Endometrium (tissue), 2 donors: ENCODE measurements around the gene PDCD11.
A peak's percentile ranks its signal among the peaks of the same experiment; 100 is the strongest.
"Not testable (repeated sequence)": the region's sequence is repeated elsewhere in the genome, so short reads cannot be mapped to it uniquely, and the experiment has no call there.

Experiments
- FAIRE-seq: peaks from 2 replicates; lab custom pipeline; 2012; peaks lifted over from hg19 to GRCh38; lab: Jason Lieb, UNC
- donor health status: control.
- donor health status: control.

Gene PDCD11

DNA sequence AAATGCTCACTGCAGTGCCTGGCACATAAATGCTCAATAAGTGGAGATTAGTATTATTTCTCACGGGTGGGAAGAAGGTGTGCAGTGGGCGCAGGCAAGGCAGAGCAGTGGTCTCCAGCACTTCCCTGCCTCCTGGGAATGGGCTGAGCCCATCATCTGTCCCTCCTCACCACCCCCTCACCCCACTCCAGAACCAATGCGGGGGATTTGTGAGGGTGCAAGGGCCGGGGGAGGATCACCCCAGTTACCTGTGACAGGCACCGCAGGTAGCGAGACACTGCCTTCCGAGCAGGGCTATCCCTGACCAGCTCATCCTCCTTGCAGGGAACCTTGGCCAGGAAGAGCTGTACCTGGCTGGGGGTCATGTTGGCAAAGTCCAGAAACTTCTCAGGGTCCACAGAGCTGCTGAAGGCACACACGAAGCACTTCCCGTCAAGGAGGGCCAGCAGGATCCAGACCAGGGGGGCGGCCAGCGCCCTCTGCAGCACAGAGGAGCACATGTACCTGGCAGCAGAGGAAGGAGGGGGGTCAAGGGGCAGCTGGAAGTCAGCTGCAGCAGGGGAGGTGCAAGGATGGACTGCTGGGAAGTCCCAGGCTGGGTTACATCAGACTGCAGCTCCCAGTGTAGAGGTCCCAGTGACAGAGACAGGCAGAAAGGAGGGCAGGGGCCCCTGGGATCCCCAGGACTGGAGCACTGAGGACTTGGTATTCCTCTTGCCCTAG is 79.8 kb downstream of the PDCD11 start:
- FAIRE-seq = no peak

- no peak for FAIRE-seq
These were observed 82.2 kb downstream of the PDCD11 start for GRCh38 chr10:103478671-103479070.

DNA sequence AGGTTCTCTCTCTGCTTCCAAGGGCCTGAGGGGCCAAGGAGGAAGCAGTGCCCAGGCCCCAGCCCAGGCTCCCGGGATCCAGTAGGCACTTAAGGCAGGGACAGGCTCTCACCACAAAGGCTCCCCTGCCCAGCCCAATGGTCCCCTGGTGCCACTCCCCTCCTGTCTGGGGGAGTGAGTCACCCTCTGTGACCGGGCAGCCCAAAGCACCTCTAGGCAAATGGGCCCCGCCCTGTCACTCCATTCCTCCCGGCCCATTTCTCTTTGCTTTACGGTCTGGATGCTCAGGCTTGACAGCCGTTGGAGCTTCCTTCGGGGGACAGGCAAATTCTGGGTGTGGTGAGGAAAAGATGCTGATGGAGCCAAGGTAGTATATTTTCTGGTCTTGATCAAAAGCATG is 82.7 kb downstream of the PDCD11 start, which contains the start of gene CALHM3:
CALHM3 (minus strand) TSS at position 106 of the 400 bp plus-strand sequence. CDS start 208 bp downstream, outside the sequence.
- no peak for FAIRE-seq

- no peak for FAIRE-seq
These were observed 84.1 kb downstream of the PDCD11 start for GRCh38 chr10:103480521-103480920.

GRCh38 chr10:103481974-103482531 is 85.6 kb downstream of the PDCD11 start:
- peak; percentile 37 for FAIRE-seq

DNA sequence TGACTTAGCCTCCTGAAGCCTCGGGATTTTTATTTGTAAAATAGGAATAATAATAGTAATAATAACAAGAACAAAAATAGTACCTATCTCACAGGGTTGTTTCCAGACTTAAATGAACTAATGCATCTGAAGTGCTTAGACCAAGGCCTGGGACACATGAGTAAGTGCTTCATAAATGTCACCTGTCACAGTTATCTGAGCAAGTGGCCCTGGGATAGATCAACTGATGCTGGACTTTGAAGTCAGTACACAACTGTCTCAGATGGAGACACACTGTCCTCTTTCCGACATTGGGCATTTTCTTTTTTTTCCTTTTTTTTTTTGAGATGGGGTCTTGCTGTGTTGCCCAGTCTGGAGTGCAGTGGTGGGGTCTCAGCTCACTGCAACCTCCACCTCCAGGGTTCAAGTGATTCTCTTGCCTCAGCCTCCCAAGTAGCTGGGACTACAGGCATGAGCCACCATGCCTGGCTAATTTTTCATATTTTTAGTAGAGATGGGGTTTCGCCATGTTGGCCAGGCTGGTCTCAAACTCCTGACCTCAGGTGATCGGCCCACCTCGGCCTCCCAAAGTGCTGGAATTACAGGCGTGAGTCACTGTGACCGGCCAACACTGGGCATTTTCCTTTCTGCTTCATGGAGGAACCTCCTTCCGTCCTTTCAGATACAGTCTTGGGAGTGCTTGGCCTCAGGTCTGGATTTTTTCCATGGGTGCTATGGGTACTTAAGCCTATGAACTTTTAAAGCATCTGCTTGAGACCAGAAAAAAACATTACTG is 90.4 kb downstream of the PDCD11 start:
- not testable (repeated sequence) for FAIRE-seq

DNA sequence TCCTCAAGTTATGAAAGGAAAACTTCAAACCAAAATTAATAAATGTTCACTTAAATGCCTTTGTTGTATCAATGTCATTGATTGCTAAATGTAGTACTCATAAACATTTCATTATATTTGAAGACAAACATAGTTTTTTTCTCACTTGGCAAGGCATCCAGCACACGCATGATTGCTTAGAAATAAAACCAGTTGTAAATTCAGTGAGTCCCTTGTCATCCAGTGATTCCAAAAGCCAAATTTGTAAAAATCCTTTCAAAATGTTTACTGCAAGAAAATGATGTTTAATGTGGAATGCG is 90.9 kb downstream of the PDCD11 start:
- FAIRE-seq = no peak

DNA sequence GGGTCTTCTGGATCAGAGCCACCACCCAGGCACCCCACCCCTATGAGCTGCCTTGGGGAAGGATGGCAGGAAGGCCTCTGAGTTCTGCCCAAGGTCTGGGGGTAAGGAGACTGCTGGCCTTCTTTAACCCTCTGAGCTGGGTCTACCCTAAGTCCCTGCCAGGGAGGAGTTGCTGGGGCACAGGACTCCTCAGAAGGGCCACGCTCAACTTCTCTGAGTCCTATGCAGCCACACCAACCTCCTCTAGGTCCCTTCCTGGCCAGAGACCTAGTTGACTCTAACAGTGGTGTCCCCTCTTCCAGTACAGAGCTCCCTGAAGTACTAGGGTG is 94.5 kb downstream of the PDCD11 start:
- no peak for FAIRE-seq

DNA sequence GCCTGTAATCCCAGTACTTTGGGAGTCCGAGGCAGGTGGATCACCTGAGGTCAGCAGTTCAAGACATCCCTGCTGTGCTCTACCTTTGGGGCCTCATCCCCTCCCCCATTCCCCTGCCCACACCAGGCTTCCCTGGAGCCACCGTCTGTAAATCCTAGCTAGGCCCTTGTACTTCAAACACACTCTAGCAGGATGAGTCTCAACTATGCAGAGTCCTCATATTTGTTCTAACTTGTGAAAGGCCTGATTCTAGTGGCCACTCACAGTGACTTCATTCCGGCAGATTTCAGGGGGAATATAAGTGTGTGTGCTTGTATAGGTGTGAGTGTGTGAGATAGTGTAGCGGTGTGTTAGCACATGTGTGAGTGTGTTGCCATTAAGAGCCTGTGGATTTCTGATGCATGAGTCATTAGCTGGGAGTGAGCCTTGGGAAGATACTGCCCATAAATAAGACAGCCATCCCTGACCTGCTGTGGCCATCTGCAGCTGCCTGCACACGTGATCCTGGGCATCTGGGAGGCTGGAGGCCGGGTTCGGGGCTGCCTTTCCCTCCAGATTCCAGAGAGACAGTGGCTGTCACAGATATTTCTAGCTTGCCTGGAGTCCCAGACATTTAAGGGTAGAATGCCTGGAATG is 95.4 kb downstream of the PDCD11 start:
- FAIRE-seq = peak; percentile 87

GRCh38 chr10:103492655-103493261 is 96.3 kb downstream of the PDCD11 start:
- no peak for FAIRE-seq

DNA sequence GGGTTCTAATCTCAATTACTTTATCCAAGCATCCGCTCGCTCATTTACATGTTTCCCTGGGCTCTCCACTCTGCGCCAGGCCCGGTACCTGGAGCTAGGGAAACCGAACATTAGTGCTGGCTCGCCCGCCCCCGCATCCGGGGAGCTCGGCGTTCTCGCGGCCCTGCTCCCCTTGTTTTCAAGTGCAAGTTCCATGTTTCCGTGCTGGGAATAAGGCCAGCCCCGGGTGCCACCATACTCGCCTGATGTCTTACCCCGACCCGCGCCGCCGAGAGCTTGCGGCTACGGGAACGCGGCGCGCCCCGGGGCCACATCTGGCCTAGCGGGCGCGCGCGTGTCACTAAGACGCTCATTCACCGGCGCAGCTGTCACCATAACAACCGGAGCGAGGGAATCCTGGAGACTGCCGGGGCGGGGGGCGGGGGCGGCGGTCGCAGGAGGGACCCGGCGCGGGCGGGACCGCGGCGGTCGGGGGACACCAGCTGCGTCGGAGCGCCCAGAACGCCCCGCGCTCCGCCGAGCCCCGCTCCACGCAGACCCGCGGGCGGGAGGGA is 97.0 kb downstream of the PDCD11 start, which contains the start of gene NEURL1:
NEURL1 (plus strand) TSS at position 344 of the 554 bp plus-strand sequence. CDS start 683 bp downstream, outside the sequence.
- no peak for FAIRE-seq

DNA sequence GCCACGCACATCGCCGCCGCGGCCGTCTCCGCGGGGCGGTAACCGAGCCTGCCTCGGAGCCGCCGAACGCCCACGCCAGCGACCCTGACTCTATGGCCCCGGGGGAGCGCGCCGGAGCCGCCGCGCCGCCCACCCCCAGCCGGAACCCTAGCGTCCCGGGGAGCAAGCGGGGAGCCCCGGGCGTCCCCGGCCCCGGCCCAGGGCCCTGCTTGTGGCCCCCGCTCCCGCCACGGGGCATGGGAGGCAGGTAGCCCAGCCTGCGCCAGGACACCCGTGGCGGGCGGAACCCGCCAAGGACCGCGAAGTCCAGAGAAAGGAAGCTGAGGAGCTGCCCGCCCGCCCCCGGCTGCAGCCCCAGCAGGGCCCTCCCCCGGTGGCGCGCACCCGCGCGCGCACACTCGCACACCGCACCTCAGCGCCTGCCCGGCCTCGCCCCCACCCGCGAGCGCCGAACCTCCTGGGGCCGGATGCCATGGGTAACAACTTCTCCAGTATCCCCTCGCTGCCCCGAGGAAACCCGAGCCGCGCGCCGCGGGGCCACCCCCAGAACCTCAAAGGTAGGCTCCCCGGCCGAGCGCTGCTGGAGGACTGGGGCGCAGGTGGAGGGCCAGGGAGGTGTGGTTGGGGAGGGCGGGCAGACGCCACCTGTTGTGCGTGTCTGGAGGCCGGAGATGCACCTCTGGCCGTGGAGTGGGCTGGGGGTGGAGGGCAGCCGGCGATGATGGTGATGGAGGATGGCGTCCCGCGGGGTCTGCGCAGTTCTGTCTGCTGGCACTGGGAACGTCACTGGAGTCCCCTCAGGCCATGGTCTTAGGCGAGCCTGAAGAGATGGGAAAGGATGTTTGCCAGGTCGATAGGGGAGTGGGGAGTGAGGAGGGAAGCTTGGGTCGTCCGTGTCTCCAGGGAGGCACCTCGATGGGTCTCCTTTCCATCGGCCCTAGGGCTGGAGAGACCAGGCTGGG is 97.8 kb downstream of the PDCD11 start:
- no peak for FAIRE-seq

- FAIRE-seq = no peak
These were observed 98.9 kb downstream of the PDCD11 start for GRCh38 chr10:103495321-103495720.
